GM12801 (cell line): ENCODE data around the gene NHLRC2.

Experiments
- TF ChIP-seq, protein P1 (sequence below): IDR thresholded peaks from one replicate; pipeline ENCODE4 v1.5.1; 2011; ENCODE audit warnings: control low read depth; ENCODE audit not compliant: insufficient read length; ENCODE audit errors: extremely low read depth

NHLRC2 gene

DNA sequence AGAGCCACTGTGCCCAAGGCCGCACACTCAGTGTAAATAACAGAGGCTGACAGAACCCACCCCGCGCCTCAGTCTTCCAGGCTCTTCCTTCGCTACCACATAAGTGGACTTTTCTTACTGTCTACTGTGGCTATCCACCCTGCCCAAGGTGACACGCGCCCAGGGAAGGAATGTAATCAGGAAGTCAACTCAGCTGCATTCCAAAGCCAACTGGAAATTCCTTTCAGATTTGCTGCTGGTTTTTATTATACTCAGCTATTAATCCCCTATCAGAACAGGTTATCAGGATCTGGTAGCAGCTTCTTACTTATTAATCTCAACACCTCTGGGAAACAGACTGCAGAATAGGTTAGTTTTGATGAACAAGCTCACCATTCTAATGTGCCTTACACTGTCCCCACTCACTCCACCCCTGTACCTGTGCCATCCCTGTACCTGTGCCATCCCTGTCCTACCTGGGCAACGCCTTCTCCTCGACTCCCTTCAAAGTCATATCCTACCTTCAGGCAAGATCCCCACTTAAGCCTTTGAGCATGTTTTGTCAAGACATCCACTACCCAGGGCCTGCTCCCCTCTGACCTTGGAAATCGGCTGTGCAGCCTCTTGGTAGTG lies 90.7 kb downstream of the NHLRC2 start:
- TF ChIP-seq, protein P1, sequence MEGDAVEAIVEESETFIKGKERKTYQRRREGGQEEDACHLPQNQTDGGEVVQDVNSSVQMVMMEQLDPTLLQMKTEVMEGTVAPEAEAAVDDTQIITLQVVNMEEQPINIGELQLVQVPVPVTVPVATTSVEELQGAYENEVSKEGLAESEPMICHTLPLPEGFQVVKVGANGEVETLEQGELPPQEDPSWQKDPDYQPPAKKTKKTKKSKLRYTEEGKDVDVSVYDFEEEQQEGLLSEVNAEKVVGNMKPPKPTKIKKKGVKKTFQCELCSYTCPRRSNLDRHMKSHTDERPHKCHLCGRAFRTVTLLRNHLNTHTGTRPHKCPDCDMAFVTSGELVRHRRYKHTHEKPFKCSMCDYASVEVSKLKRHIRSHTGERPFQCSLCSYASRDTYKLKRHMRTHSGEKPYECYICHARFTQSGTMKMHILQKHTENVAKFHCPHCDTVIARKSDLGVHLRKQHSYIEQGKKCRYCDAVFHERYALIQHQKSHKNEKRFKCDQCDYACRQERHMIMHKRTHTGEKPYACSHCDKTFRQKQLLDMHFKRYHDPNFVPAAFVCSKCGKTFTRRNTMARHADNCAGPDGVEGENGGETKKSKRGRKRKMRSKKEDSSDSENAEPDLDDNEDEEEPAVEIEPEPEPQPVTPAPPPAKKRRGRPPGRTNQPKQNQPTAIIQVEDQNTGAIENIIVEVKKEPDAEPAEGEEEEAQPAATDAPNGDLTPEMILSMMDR: no peak

DNA sequence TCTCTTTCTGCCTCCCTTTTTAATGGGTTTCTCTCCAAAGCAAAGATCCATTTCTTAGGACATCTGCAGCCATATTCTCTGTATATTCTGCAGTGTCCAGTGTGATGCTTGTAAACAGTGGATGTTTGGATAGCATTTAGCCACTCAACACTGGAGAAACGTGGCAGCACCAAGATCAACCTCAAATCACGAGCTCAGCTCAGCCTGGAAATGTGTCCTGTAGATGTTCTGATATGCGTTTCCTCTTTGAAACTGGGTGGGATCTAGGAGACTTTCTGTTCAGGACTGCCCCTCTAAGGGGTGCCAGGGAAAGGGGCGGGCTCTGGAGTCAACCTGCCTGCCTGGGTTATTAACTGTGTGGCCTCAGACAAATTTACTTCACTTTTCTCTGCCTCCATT lies 91.2 kb downstream of the NHLRC2 start:
- TF ChIP-seq, protein P1: no peak

DNA sequence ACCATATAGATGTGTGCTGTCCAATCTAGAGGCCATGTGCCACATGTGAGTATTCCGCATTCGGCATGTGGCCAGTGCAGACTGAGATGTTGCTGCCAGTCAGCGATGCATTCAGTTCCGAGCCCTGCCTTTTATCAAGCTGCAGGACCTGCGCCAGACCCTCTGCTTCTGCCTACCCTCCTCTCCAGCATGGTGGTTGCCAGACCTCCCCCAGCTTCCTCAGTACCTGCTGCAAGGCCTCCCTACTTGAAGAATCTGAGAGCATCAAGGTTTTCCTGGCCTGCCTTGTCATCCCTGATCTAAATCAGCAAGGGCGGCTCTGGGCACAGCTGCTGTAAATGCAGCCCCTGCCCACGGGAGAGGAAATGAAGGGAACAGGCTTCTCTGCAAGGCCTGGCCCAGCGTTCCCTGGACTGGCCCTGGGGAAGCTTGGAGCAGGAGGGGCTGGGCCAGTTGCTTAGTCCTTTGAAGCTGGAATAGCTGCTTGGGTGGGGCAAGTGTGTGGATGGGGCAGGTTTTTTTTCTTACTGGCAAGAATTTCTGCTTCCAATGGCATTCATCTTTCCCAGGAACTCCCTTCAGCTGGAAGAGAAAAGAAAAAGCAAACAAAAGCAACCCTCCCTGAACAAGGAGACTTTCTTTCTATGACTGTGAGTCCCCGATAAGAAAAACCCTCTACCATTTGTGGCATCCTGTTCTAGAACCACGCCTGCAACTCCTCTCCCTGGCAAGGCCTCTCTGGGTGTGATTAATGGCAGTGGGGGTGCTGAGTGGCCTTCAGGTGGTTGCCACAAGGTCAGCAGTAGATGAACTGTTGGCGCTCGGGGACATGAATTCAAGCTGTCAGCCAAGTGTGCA lies 93.0 kb downstream of the NHLRC2 start:
- TF ChIP-seq, protein P1: no peak

- TF ChIP-seq, protein P1: no peak
Observed at GRCh38 chr10:113948048-113948447, 93.6 kb downstream of the NHLRC2 start.

GRCh38 chr10:113950268-113950667 lies 95.8 kb downstream of the NHLRC2 start:
- TF ChIP-seq, protein P1: no peak

GRCh38 chr10:113953505-113954272 lies 99.2 kb downstream of the NHLRC2 start:
- TF ChIP-seq, protein P1: no peak

DNA sequence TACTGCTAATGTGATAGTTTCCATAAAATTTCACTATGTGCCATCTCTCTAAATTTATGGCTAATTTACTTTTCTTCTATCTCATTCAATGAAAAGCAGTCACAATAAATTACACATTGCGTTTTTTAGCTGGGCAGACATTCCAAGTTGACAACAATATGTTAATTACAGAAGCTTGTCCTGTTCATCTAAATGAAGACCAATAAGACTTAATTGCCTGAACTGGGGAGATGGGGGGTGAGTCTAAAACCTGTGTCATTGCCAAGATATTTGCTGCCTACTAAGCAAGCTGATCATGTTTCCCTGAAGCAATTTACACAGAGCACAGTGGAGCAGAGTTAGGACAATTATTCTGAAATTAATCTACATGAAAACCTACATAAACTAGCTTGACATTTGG lies 99.9 kb downstream of the NHLRC2 start:
- TF ChIP-seq, protein P1: no peak
